ENCODE results near the gene ARHGAP10. TPM values are rescaled to one million over a fixed set of nuclear protein-coding genes. Genes with fewer than 3 reads are reported as not detected.

ARHGAP10 gene
- total RNA-seq, 1 donor from 2014 or later = 26.9 TPM

DNA sequence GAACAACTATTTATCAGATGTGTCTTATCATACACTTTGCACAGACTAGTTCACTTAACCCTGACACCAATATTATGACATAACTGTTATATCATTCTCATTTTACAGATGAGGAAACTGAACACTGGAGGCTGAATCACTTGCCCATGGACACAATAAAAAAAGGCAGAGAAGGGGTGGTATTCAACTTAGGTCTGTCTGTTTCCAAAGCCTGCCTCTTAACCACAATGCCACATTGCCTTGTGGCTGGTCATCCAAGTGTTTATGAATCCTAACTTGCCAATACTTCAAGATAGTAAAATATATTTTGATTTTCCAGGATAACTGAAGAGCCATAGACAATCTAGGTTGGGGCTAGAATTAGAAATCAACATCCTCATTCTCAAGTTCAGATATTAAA is 382.5 kb downstream of the ARHGAP10 start:
- DNase-seq = no peak
- H3K27me3 ChIP-seq = no peaks in the 10 kb centered on the region
- no peak for TF ChIP-seq CTCF (IDR thresholded peaks at IDR 0.05)
- H3K4me3 ChIP-seq = no peak overlapping the region
- no peaks in the 10 kb centered on the region for H3K4me1 ChIP-seq
- H3K27ac ChIP-seq = no peak overlapping the region
- intact Hi-C loops (cut with DNase I) = no loop called here
- H3K9me3 ChIP-seq = no peaks in the 10 kb centered on the region
- peak; percentile 20 for ATAC-seq
- peaks cover 40% of the 10 kb centered on the region for H3K36me3 ChIP-seq

- Histone ChIP-seq H3K4me3 (no peak overlapping the region), H3K27ac (no peak overlapping the region), H3K4me1 (no peaks in the 10 kb centered on the region), H3K36me3 (peaks cover 33% of the 10 kb centered on the region), H3K9me3 (no peaks in the 10 kb centered on the region), H3K27me3 (no peaks in the 10 kb centered on the region)
- no peak for DNase-seq
- no peak for TF ChIP-seq CTCF (IDR thresholded peaks at IDR 0.05)
- ATAC-seq = no peak
- intact Hi-C loops (cut with DNase I) = no loop called here
These were observed 384.4 kb downstream of the ARHGAP10 start for GRCh38 chr4:148116264-148116663.

DNA sequence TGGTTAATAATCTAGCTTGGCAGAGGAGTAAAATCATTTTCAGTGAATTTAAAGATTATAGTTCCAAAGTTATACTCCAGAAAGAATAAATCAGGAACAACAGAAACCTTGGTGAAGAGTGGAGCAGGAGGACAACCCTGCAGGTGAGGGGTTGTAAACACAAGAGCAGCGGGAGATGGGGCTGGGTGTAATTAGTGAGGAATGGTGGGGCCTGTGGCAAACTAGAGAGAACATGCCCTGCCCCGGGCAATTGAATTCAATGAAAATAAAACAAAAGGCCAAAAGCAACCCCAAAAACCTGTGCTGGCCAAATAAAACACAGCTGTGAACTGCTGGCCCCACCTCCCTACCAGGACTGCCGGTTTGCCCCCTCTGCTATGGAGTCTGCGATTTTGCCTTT is 385.1 kb downstream of the ARHGAP10 start:
- Histone ChIP-seq H3K27me3 (no peaks in the 10 kb centered on the region), H3K9me3 (no peaks in the 10 kb centered on the region), H3K27ac (no peak overlapping the region), H3K4me3 (no peak overlapping the region), H3K36me3 (peaks cover 31% of the 10 kb centered on the region), H3K4me1 (no peaks in the 10 kb centered on the region)
- no peak for TF ChIP-seq CTCF (IDR thresholded peaks at IDR 0.05)
- DNase-seq (no peak), ATAC-seq (no peak)
- intact Hi-C loops (cut with DNase I) = no loop called here

DNA sequence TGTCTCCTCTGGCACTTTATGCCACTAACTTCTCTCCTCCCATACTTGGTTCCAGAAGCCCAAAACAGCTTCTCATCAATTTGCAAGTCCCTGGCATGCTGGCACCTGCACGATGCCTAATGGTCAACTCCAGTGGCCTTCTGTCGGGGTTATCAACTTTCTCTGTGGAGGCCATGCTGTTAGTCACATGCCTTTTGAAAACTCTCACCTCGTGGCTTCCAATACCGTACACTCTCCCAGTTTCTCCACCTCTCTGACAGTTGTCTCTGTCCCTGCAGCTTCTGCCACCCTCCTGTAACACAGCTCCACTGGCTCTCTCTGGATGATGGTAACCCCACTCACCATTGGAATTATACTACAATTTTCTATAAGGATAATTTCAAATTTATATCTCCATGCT is 386.3 kb downstream of the ARHGAP10 start:
- H3K36me3 ChIP-seq = peaks cover 18% of the 10 kb centered on the region
- TF ChIP-seq CTCF (IDR thresholded peaks at IDR 0.05) = no peak
- H3K27ac ChIP-seq = no peak overlapping the region
- no peak for DNase-seq
- H3K27me3 ChIP-seq = no peaks in the 10 kb centered on the region
- intact Hi-C loops (cut with DNase I) = no loop called here
- H3K4me1 ChIP-seq = no peaks in the 10 kb centered on the region
- ATAC-seq = no peak
- H3K9me3 ChIP-seq = peaks cover 4% of the 10 kb centered on the region
- no peak overlapping the region for H3K4me3 ChIP-seq

GRCh38 chr4:148118633-148119032 is 386.7 kb downstream of the ARHGAP10 start:
- no peak for TF ChIP-seq CTCF (IDR thresholded peaks at IDR 0.05)
- Histone ChIP-seq H3K4me3 (no peak overlapping the region), H3K27me3 (no peaks in the 10 kb centered on the region), H3K27ac (no peak overlapping the region), H3K9me3 (peaks cover 8% of the 10 kb centered on the region), H3K4me1 (no peaks in the 10 kb centered on the region), H3K36me3 (peaks cover 14% of the 10 kb centered on the region)
- no peak for ATAC-seq
- DNase-seq = no peak
- intact Hi-C loops (cut with DNase I) = no loop called here

- intact Hi-C loops (cut with DNase I) = no loop called here
- peaks cover 21% of the 10 kb centered on the region for H3K9me3 ChIP-seq
These were observed 388.3 kb downstream of the ARHGAP10 start for GRCh38 chr4:148120216-148120615.

More at GRCh38 chr4:148120216-148120615, 388.3 kb downstream of the ARHGAP10 start:
- peaks cover 9% of the 10 kb centered on the region for H3K36me3 ChIP-seq
- no peaks in the 10 kb centered on the region for H3K4me1 ChIP-seq
- no peak for TF ChIP-seq CTCF (IDR thresholded peaks at IDR 0.05)
- H3K4me3 ChIP-seq = no peak overlapping the region
- ATAC-seq = no peak
- no peak overlapping the region for H3K27ac ChIP-seq
- no peaks in the 10 kb centered on the region for H3K27me3 ChIP-seq
- DNase-seq = no peak
